A172 (cell line): ENCODE results near the gene SH2B3. TPM values are rescaled to one million over a fixed set of nuclear protein-coding genes. Genes with fewer than 3 reads are reported as not detected.
"Not testable (repeated sequence)": the region's sequence is repeated elsewhere in the genome, so short reads cannot be mapped to it uniquely, and the experiment has no call there.

Experiments
- DNase-seq: peaks from one replicate; pipeline ENCODE4 v3.0.0-alpha.2; 2015; ENCODE audit warnings: low spot score
- total RNA-seq: library from RNA; depleted of rRNA; stranded (reverse); fragments of >200 nt; shearing (Covaris generic); gene quantifications from 2 replicates; pipeline ENCODE4 v1.2.3, GENCODE V29; 2014

The SH2B3 gene
- total RNA-seq, 1 experiment from 2014 or later, result 32.3 TPM

DNA sequence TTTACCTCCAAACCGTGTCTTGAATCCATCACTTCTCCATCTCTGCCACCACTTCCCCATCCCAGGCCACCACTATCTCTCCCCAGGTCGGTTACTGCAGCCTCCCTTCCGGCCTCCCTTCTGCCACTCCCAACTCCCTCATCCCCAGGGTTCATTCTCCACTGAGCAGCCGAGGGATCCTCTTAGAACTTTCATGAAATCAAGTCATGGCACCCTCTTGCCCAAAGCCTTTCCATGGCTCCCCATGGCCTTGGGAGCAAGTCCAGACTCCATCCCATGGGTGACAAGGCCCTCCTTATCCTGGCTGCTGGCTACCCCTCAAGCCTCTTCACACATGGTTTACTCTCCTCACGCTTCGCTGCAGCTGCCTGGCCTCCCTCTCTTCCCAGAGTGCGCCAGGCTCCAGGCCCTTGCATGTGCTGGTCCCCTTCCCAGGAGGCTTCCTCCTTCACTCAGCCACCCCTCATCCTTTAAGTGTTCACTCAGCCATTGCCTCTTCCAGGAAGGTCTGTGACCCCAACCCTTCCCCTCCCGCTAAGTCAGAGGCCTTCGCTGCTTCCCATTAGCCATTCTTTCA, 17.9 kb upstream of the SH2B3 start:
- DNase-seq, result no peak

DNA sequence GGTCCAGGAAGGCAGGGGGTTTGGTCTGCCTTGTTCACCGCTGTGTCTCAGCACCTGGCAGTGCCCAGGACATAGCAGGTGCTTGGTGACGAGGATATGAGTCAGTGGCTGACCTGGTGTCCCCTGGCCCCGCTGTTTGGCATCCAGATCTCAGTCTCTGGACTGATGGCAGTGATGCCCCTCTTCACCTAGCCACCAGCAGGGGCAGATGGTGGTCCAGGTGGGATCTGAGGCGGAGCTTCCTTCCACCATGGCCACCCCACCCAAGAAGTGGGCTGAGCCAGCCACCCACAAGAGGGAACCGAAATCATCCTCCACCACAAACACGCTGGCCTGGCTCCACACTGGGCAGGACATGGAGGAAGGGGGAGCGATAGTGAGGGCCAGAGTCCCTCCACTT, 16.1 kb upstream of the SH2B3 start:
- DNase-seq, result no peak

DNA sequence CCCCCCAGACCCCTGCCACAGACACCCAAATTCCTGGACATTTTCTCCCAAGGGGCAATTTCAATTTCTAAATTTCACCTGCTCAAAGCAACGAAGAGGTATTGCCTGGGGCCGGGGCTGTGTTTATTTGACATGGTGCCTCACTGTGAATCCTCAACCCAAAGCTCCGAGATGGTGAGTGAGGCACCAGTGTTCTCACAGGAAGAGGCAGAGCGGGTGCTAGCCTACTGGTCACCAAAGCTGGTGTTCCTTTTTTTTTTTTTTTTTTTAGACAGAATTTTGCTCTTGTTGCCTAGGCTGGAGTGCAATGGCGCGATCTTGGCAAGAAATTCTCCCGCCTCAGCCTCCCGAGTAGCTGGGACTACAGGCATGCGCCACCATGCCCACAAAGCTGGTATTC, 14.8 kb upstream of the SH2B3 start:
- no peak for DNase-seq

DNA sequence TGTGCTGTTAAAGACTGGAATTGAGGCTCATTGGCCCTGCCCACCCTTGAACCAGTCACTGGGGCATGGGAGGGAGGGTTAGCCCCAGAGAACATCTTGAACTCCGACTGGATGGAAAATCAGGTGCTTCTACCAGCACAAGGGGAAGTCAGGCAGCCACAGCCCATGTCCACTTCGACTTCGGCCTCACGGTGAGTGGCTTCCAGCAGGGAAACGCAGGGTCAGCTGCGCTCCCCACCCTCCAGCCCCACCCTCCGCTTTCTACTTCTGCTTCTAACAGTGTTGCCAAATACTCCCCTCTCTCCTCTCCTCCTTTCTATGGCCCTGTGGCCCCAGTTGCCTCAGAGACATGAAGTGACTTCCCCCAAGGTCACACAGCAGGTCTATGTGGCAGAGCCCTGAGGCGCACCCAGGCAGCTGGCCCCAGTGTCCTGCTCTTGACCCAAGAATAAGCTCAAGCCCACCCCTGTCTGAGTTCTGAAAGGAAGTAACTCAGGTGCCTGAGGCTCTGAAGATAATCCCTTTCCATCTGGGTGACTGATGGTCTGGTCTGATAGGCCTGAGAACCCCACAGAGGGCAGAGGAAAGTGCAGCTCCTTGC, 11.9 kb upstream of the SH2B3 start:
- no peak for DNase-seq

DNA sequence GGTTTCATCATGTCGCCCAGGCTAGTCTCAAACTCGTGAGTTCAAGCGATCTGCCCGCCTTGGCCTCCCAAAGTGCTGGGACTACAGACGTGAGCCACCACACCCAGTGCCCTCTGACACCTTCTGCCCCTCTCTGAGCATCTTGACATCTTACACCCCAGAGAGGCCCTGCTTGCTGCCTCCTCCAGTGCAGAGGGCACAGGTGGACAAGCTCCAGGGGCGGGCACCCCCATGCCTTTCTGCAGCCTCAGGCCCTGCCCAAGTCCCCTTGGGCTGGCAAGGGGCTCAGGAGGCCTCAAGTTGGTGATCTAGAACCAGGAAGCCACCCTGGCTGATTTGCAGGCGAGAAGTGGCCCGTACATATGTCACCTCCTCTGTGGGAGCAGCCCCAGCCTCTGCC, 11.2 kb upstream of the SH2B3 start:
- DNase-seq, result no peak

DNA sequence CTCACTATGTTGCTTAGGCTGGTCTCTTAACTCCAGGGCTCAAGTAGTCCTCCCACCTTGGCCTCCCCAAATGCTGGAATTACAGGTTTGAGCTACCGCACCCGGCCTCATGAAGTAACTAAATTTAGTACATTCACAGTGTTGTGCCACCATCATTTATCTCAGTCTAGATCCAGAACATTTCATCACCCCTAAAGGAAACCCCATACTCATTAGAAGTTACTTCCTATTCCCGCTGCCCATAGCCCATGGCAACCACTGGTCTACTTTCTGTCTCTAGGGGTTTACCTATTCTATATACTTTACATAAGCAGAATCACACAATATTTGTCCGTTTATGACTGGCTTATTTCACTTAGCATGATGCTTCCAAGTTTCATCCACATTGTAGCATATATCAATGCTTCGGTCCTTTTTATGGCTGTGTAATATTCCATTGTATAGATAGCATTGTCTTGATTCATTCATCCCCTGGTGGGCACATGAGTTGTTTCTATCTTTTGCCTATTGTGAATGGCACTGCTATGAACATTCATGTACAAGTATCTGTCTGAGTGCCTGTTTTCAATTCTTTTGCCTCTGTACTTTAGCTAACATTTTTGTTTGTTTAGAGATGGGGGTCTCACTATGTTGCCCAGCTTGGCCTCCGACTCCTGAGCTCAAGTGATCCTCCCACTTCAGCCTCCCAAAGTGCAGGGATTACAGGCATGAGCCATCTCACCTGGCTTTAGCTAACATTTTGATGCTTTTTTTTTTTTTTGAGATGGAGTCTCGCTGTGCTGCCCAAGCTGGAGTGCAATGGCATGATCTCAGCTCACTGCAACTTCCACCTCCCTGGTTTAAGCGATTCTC, 10.2 kb upstream of the SH2B3 start:
- no peak for DNase-seq

DNA sequence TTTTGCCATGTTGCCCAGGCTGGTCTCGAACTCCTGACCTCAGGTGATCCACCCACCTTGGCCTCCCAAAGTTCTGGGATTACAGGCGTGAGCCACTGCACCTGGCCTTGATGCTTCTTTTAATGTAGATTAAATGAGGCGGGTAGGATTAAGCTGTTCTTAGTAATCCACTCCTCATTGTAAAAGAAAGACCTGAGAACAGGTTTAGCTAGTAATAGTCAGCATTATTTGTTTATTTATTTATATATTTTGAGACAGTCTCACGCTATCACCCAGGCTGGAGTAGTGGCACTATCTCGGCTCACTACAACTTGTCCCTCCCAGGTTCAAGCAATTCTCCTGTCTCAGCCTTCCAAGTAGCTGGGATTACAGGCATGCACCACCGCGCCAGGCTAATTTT, 9.5 kb upstream of the SH2B3 start:
- not testable (repeated sequence) for DNase-seq

DNA sequence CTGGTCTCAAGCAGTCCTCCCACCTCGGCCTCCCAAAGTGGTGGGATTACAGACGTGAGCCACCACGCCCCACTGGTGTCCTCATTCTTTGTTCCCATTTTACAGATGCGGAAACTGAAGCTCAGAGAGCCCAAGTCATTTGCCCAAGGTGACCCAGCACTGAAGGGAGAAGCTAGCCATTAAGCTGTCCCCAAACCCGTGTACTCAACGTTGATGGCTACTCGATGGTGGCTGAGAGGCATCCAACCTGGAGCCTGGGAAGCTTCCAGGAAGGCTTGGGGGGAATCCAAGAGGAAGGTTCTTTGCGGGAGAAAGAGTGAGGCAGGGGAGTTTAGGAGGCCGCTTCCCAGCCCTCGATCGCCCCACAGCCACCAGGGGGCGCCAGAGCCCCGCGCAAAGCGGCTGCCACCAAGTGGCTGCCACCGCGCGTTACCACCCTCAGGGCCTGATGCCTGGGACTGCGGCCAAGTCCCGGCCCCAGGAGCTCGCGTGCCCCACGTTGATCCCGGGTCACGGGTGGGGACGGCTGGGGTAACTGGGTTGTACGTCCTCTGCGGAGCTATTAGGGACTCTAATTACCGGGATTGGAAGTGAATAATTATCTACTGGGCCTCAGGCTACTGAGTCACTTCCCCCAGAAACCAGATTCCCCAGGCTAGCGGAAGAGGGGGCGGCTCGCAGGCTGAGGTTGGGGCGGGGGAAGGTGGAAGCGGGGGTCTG, 8.8 kb upstream of the SH2B3 start:
- DNase-seq, result peak; percentile 64

DNA sequence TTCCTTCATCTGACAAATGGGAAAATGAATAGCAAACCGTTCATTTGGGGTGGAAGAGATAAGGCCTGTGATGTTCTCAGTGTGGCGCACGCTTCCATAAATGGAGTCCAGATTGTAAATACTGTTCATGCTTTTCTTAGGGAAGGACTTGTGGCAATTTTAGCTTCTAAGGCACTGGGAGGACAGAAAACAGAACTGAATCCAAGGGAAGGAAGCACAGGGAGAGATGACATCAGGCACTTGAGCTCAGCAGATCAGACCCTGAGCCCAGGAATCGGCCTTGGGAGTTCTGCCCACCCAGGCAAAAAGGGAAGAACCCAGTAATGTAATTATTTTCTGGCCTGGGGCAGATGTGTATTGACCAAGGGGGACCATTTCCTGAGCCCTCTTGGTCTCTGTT, 7.2 kb upstream of the SH2B3 start:
- no peak for DNase-seq

DNA sequence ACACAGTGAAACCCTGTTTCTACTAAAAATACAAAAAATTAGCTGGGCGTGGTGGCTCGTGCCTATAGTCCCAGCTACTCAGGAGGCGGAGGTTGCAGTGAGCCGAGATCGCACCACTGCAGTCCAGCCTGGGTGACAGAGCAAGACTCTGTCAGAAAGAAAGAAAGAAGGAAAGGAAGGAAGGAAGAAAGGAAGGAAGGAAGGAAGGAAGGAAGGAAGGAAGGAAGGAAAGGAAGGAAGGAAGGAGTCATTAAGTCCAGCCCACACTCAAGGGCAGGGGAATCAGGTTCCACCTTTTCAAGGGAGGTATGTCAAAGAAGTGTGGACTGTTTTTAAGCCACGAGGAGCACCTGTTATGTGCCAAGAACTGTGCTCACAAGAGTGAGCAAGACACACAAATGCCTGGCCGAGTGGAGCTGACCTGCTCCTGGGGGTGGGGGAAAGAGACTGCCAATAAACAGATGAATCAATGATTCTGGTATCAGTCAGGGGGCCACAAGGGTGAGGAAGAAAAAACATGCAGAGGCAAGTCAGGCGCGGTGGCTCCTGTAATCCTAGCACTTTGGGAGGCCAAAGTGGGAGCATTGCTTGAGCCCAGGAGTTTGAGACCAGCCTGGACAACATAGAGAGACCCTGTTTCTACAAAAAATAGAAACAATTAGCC, 5.8 kb upstream of the SH2B3 start:
- DNase-seq, result not testable (repeated sequence)

DNA sequence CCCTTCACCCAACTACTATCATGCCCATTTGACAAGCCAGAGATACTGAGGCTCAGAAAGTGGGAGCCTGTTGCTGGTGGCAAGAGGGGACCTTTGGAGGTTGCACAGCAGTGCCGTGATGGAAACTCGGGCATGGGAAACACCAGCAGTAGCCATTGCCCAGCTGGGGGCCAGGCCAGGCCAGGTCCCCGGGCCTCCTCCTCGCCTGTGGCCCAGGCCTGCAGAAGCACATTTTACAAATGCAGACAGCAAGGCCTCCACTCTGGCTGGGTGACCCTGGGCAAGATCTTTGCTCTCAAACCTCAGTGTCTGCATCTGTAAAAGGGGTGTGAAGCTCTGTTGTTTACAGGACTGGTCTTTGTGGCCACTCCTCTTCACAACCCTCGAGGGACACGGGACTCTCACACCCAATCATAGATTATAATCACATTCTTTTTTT, 4.5 kb upstream of the SH2B3 start:
- no peak for DNase-seq

DNA sequence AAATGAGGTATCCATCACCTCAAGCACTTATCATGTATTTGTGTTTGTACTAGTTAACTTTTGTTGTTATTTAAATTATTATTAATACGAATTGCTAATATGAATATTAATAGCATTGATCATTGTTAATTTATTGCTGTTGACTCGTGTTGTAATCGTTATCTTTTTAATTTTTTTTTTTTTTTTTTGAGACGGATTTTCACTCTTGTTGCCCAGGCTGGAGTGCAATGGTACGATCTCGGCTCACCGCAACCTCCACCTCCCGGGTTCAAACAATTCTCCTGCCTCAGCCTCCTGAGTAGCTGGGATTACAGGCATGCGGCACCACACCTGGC, 3.3 kb upstream of the SH2B3 start:
- DNase-seq, result not testable (repeated sequence)

DNA sequence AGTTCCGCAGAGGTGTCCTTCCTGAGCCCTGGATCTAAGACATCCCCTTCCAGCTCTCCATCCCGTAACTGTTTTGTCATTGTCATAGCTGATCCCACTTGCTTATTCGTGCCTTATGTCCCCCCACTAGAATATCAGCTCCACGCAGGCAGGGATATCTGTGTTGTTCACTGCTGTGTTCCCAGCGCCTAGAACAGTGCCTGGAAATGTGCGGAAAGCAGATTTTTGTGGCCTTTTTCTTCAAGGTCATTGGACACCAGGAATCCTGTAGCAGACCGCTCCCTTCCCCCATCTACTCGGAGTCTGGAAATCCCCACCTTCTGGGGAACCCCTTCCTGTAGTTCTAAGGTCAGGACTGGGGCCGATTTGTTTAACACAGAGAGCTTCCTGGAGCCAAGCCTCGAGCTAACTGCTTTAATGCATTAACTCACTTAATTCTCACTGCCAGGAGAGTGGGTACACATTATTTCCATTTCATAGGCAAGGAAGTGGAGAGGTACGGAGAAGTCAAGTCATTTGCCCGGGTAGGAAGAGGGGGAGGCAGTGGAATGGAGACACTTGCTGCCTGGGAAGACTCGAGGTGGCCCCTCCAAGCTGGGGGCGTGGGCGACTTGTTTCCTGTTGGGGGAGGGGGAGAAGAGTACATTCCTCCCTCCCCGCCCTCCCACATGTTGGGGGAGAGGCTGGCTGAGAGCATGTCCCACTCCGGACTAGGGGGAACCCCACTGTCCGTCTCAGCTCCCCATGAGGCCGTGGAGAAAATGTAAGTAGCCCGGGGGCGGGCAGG, 1.2 kb upstream of the SH2B3 start:
- no peak for DNase-seq

DNA sequence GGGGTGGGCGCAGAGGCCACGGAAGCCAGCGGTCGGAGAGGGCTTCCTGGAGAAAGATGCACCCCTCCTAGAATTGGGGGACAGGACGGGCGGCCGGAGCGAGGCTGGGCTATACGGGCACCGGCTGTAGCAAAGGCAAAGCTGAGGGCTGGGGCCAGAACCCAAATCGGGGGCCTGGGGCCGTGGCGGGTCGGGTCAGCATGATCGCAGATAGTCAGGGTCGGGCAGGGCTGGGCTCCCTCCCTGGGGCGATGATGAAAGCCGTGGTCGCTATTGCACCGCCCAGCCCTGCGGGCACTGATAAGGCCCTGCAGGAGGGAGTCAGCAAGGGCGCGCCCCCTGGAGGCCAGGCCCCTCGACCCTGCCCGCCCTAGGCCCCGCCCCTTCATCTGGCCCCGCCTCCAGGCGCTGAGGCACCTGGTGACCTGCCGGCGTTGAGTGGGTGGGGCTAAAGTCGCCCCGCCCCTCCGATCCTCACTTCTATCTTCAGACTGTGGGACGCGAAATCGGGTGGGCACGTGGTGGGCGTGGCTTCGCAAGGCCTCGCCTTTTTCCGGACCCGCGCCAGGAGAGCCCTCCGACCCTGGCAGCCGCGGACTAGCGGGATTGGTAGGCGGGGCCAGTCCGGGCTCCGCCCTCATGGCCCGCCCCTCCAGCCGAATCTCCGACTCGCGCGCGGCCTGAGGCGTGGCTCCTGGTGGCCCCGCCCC, 419 bp upstream of the SH2B3 start:
- peak; percentile 92 for DNase-seq

DNA sequence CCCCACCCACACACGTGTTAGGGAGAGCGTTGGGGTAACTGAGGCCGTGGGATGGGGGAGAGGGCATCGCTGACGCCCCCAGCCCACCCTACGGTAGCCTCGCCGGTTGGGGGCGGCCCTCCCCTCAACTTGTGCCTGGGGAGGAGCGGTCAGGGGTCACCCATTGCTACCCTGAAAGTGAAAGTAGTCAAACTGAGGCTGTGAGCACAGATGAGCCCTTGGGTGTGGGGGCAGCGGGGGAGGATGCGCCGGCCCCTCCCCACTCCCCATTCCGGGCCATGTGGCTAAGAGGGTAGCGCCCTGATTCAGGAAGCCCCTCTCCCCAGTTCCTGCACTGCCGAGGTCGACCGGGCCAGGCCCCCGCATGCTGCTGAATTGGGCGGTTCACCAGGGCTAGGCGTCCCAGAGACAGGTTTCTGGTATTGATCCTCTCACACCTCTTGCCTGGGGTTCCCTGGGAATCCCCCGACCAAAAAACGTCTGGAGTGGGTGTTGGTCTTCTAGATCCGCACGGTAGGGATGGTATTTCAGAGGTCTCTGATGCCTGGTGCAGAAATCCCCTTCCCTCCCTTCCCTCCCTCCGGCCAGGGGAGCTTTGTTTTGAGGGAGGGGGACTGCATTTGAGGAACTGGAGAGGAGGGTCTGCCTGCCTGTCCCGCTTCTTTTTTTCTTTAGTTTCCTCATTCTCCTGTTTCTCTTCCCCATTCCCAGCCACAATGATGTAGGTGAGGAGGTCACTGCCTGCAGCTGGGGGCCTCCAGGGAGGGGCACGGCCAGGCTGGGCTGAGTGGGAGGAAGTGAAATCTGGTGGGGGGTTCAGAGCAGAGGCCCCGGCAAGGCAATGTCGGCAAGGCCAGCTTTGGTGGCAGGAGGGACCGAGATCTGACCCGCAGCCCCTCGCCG, 1.0 kb downstream of the SH2B3 start:
- no peak for DNase-seq

DNA sequence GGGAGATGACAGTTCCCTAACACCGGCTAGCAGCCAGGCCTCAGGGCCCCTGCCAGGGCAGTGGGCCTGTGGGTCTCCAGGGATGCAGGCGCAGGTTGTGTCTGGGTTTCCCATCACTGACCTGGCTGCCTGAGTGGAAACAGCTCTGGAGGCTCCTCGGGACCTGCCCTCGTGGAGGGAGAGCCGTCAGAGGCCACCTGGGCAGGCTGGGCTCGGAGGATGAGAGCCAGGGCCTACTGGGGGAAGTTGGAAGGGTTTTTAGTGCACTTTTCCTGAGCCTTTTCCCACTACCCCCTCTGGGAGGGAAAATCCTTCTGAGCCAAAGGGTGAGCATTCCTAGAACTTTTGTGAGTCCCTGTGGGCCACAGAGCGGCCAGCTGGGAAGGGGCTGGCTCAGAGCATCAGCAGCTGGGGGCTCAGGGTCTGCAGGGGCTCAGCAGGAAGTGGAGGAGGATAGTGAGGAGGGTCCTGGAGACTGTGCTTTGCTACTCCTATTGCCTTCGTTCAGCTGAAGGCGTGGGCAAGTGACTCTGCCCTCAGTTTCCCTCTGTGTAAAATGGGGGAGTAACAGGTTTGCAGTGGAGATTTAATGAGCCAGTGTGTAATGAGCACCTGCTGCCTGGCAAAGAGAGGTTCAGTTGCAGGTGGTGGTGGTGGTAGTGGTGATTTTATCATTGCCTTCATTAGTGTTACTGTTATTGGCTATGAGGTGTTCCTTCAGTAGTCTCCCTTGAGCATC, 1.8 kb downstream of the SH2B3 start:
- no peak for DNase-seq

DNA sequence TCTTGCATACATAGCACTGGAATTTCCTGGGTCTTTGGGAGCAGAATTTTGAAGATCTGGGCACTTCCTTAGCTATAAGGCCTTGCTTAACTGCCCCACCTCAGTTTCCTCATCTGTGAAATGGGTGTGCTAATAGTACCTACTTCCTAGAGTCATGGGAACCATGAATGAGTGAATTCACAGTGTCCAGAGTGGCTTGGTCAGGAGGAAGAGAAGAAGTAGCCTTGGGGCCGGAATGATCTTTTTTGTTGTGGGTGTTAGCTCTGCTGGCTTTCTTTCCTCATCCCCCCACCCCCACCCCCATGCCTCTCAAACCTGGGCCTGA, 2.4 kb downstream of the SH2B3 start:
- no peak for DNase-seq

DNA sequence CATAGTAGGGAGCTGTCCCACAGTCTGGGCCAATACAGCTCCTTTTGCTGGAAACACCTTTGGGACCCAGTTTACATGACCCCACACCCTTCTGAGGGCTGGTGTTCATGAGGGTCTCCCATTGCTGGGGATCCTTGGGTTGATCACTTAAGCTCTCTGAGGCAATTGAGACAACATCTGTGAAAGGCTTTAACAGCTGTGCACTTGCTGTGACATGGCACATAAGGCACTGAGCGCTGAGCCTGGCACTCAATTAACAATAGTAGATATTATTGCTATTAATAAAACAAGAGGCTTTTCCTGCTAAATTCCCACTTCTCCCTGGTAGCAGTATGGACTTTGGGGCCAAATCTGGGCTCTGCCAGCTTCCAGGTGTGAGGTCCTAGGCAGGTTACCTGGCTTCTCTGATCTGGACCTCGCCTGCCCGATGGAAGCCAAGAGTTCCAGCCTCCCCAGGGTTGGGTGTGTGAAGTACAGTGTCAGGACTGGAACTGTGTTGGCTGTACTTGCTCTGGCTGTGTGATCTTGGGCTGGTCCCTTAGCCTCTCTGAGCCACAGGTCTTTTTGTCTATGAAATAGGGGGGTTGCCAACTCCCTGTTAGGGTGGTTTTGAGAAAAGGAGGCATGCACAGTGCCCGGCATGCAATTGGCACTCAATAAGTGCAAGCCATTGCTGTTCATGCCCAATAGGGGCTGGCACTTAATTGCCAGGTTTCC, 3.1 kb downstream of the SH2B3 start:
- no peak for DNase-seq
